ENCODE results near the gene CETP. TPM values are rescaled to one million over a fixed set of nuclear protein-coding genes. Genes with fewer than 3 reads are reported as not detected.

CETP gene
- total RNA-seq, 1 donor from 2014 or later, result not detected

DNA sequence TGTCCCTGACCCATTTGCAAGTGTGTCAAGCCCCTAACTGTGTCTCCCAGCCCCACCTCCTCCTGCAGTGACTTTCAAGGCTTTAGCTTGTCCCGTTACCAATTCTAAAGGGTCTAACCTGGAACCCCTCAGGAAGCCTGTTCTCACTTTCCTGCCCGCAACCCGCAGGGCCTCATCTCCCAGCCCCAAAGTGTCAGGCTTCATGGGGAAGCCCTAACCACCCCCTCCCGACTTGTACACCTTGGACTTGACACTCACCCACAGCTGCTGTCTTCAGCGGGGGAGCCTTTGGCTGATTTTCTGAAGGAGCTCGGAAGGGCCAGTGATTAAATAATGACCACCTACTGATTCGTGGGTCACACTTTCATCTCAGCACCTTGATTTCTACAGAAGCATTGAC is 60.7 kb downstream of the CETP start:
- no peak overlapping the region for H3K4me2 ChIP-seq (ENCODE audit: low read length)
- no peaks in the 10 kb centered on the region for H3K27me3 ChIP-seq (ENCODE audit: insufficient read depth, low read length)
- FAIRE-seq (no peak), DNase-seq (ENCODE audit: low read depth) (no peak)
- TF ChIP-seq CTCF (IDR thresholded peaks at IDR 0.05; ENCODE audit: insufficient read depth, low read depth, low read length), result no peak
- no peak for TF ChIP-seq EZH2 (IDR thresholded peaks at IDR 0.05; ENCODE audit: insufficient read depth, low read length)
- H3K4me3 ChIP-seq (ENCODE audit: insufficient read depth, low read depth, low read length), result no peak overlapping the region
- H2AFZ ChIP-seq (ENCODE audit: low read depth, low read length), result no peak overlapping the region
- H3K9me3 ChIP-seq (ENCODE audit: insufficient read depth, low read depth, low read length), result no peaks in the 10 kb centered on the region
- peaks cover 13% of the 10 kb centered on the region for H3K36me3 ChIP-seq (ENCODE audit: insufficient read depth, low read length)
- Mint-ChIP-seq H3K4me3 (ENCODE audit: unreplicated experiment) (no peak overlapping the region), H3K9me3 (ENCODE audit: unreplicated experiment) (peaks cover 4% of the 10 kb centered on the region), H3K27me3 (ENCODE audit: low read depth, unreplicated experiment) (peaks cover 9% of the 10 kb centered on the region), H3K36me3 (ENCODE audit: low read depth, unreplicated experiment) (peaks cover 61% of the 10 kb centered on the region), H3K4me1 (ENCODE audit: low read depth, unreplicated experiment) (peaks cover 5% of the 10 kb centered on the region), H3K27ac (ENCODE audit: unreplicated experiment) (no peak overlapping the region)
- H3K79me2 ChIP-seq (ENCODE audit: insufficient read depth, low read length), result no peaks in the 10 kb centered on the region
- no peaks in the 10 kb centered on the region for H3K4me1 ChIP-seq (ENCODE audit: insufficient read depth, low read length)
- H4K20me1 ChIP-seq (ENCODE audit: insufficient read depth, low read length), result no peaks in the 10 kb centered on the region
- H3K9ac ChIP-seq (ENCODE audit: low read length), result no peak overlapping the region
- no peak overlapping the region for H3K27ac ChIP-seq (ENCODE audit: low read depth, low read length)

DNA sequence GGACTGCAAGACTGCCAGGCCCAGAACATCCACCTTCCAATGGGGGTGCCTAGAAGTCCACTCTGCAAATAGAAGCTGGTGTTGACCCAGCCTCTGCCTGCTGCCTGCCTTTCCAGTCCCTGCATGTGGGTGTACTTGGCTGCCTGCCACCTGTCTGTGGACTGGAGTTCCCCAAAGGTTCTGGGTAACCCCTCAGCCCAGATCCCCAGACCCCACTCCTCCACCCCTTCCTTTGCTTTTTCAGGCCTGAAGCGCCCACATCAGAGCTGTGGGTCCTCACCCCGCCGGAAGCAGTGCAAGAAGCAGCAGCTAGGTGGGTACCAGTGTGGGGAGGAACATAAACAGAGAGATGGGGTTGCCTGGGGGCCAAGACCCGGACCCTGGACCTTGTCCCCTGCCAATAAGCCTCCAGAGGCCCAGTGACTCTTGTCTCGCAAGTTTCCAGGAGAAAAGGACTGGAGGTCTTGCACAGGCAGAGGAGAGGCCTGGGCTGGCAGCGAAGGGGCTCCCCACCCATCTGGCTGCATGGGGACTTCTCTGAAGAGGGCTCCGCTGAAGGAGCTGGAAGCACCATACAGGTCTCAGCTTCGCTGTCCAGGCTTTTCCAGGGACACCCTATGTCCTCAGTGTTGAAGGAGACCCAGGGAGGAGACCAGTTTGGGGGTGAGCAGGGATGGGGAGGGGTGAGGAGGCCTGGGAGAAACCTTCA is 61.9 kb downstream of the CETP start:
- no peaks in the 10 kb centered on the region for H4K20me1 ChIP-seq (ENCODE audit: insufficient read depth, low read length)
- FAIRE-seq (no peak), DNase-seq (ENCODE audit: low read depth) (no peak)
- H2AFZ ChIP-seq (ENCODE audit: low read depth, low read length), result no peak overlapping the region
- TF ChIP-seq EZH2 (IDR thresholded peaks at IDR 0.05; ENCODE audit: insufficient read depth, low read length), result no peak
- TF ChIP-seq CTCF (IDR thresholded peaks at IDR 0.05; ENCODE audit: insufficient read depth, low read depth, low read length), result no peak
- peaks cover 56% of the 10 kb centered on the region for H3K36me3 Mint-ChIP-seq (ENCODE audit: low read depth, unreplicated experiment)
- H3K27ac ChIP-seq (ENCODE audit: low read depth, low read length), result no peak overlapping the region
- H3K79me2 ChIP-seq (ENCODE audit: insufficient read depth, low read length), result no peaks in the 10 kb centered on the region
- H3K36me3 ChIP-seq (ENCODE audit: insufficient read depth, low read length), result peaks cover 13% of the 10 kb centered on the region
- peaks cover 9% of the 10 kb centered on the region for H3K27me3 Mint-ChIP-seq (ENCODE audit: low read depth, unreplicated experiment)
- H3K27me3 ChIP-seq (ENCODE audit: insufficient read depth, low read length), result no peaks in the 10 kb centered on the region
- H3K9me3 Mint-ChIP-seq (ENCODE audit: unreplicated experiment), result peaks cover 4% of the 10 kb centered on the region
- H3K4me1 ChIP-seq (ENCODE audit: insufficient read depth, low read length), result peaks cover 2% of the 10 kb centered on the region
- no peak overlapping the region for H3K9ac ChIP-seq (ENCODE audit: low read length)
- no peak overlapping the region for H3K27ac Mint-ChIP-seq (ENCODE audit: unreplicated experiment)
- no peak overlapping the region for H3K4me3 ChIP-seq (ENCODE audit: insufficient read depth, low read depth, low read length)
- H3K4me2 ChIP-seq (ENCODE audit: low read length), result no peak overlapping the region
- H3K4me3 Mint-ChIP-seq (ENCODE audit: unreplicated experiment), result no peak overlapping the region
- no peaks in the 10 kb centered on the region for H3K9me3 ChIP-seq (ENCODE audit: insufficient read depth, low read depth, low read length)
- H3K4me1 Mint-ChIP-seq (ENCODE audit: low read depth, unreplicated experiment), result peaks cover 13% of the 10 kb centered on the region

Measured in astrocyte (in vitro differentiated cells and primary cell).